OCI-LY3 (cell line): Measurements from ENCODE around the gene ROBO2.

Experiments used
- CTCF ChIP-seq: fragments of 200-600, 300-600 bp; sonication (generic); IDR thresholded peaks from 2 replicates; pipeline ENCODE4 v1.5.1; 2014; ENCODE audit warnings: antibody characterized with exemption, low read length, low read depth
- EZH2phosphoT487 ChIP-seq: fragments of 200-600 bp; shearing (Covaris generic); IDR thresholded peaks from 2 replicates; pipeline ENCODE4 v1.6.1; 2018; ENCODE audit warnings: antibody characterized with exemption, mixed run types, low read depth

- TF ChIP-seq CTCF: no peak
- no peak for TF ChIP-seq EZH2phosphoT487
Observed at GRCh38 chr3:77084511-77084910, 44.6 kb downstream of the ROBO2 start.
